Left ventricle myocardium inferior (tissue), 1 donor: Measurements from ENCODE around the gene NFATC4. TPM values are rescaled to one million over a fixed set of nuclear protein-coding genes. Genes with fewer than 3 reads are reported as not detected.

Experiments
- DNase-seq: peaks from one replicate; pipeline ENCODE4 v3.0.0-alpha.2; 2020
- H3K27ac ChIP-seq: fragments of 200-600 bp; replicated peaks from 2 replicates; pipeline ENCODE4 v1.8.0; 2021
- H3K27me3 ChIP-seq: fragments of 200-600 bp; 2 replicates; pipeline ENCODE4 v1.8.0; 2021; ENCODE audit warnings: low read depth
- H3K36me3 ChIP-seq: fragments of 200-600 bp; 2 replicates; pipeline ENCODE4 v1.8.0; 2021
- H3K4me1 ChIP-seq: fragments of 200-600 bp; 2 replicates; pipeline ENCODE4 v1.8.0; 2021
- H3K4me3 ChIP-seq: fragments of 200-600 bp; 2 replicates; pipeline ENCODE4 v1.8.0; 2021; ENCODE audit warnings: mild to moderate bottlenecking, moderate library complexity
- H3K9me3 ChIP-seq: fragments of 200-600 bp; replicated peaks from 2 replicates; pipeline ENCODE4 v1.8.0; 2021
- CTCF ChIP-seq: fragments of 200-600 bp; IDR thresholded peaks from 2 replicates; pipeline ENCODE4 v1.8.0; 2021; ENCODE audit warnings: antibody characterized with exemption, mild to moderate bottlenecking, borderline replicate concordance
- intact Hi-C: fragments of 100-400 bp; cut with micrococcal nuclease; formaldehyde crosslinking; loops from one replicate; pipeline ENCODE4 v1.11.0; 2022
- total RNA-seq: library from RNA; stranded (reverse); fragmentation: NEBNext Ultra II Directional; extraction: Animal tissue kit (Norgen Biotek cat#: 25700); gene quantifications from one replicate; pipeline ENCODE4 v1.2.1, GENCODE V29; 2021
- donor health status: DM: no; HTN: yes; CAD: no; lungs with severe emphysema.

NFATC4 gene
- total RNA-seq, 1 donor from 2014 or later, result 20.6 TPM

- peaks cover 16% of the 10 kb centered on the region for H3K36me3 ChIP-seq
- intact Hi-C loops, result loop anchor here (5.0 kb wide), 1 partner anchor 108 kb away; no protein-coding TSS in a partner anchor
- H3K4me1 ChIP-seq, result peaks cover 27% of the 10 kb centered on the region
- H3K4me3 ChIP-seq, result no peak overlapping the region
- no peak for DNase-seq
- TF ChIP-seq CTCF, result no peak
- peaks cover 24% of the 10 kb centered on the region for H3K27me3 ChIP-seq
- no peaks in the 10 kb centered on the region for H3K9me3 ChIP-seq
- H3K27ac ChIP-seq, result no peak overlapping the region
These were observed 38.2 kb upstream of the NFATC4 start for GRCh38 chr14:24329736-24330135.

- Histone ChIP-seq H3K4me3 (no peak overlapping the region), H3K4me1 (peaks cover 40% of the 10 kb centered on the region), H3K9me3 (no peaks in the 10 kb centered on the region), H3K27ac (no peak overlapping the region), H3K36me3 (peaks cover 6% of the 10 kb centered on the region), H3K27me3 (peaks cover 38% of the 10 kb centered on the region)
- no peak for TF ChIP-seq CTCF
- intact Hi-C loops, result loop anchor here (5.0 kb wide), 1 partner anchor 106 kb away; no protein-coding TSS in a partner anchor
- DNase-seq, result no peak
These were observed 36.9 kb upstream of the NFATC4 start for GRCh38 chr14:24330973-24331674.

GRCh38 chr14:24331731-24332267 is 36.2 kb upstream of the NFATC4 start:
- Histone ChIP-seq H3K4me3 (peak overlapping the region; percentile 78), H3K4me1 (peaks cover 40% of the 10 kb centered on the region), H3K36me3 (peaks cover 5% of the 10 kb centered on the region), H3K9me3 (no peaks in the 10 kb centered on the region), H3K27me3 (peaks cover 45% of the 10 kb centered on the region), H3K27ac (peak overlapping the region; percentile 95)
- intact Hi-C loops, result loop anchor here (5.0 kb wide), 1 partner anchor 106 kb away; no protein-coding TSS in a partner anchor
- TF ChIP-seq CTCF, result no peak
- DNase-seq, result no peak

GRCh38 chr14:24332268-24332993 is 35.6 kb upstream of the NFATC4 start:
- H3K27me3 ChIP-seq, result peaks cover 49% of the 10 kb centered on the region
- peaks cover 40% of the 10 kb centered on the region for H3K4me1 ChIP-seq
- DNase-seq, result peak; percentile 52
- peak overlapping the region; percentile 78 for H3K4me3 ChIP-seq
- H3K27ac ChIP-seq, result peak overlapping the region; percentile 95
- H3K36me3 ChIP-seq, result peaks cover 5% of the 10 kb centered on the region
- intact Hi-C loops, result loop anchor here (5.0 kb wide), 1 partner anchor 105 kb away; no protein-coding TSS in a partner anchor
- peak; percentile 77 for TF ChIP-seq CTCF
- no peaks in the 10 kb centered on the region for H3K9me3 ChIP-seq

GRCh38 chr14:24334431-24335291 is 33.3 kb upstream of the NFATC4 start, which contains the start of gene ADCY4:
Gene ADCY4 (minus strand): TSS chr14:24335071. CDS start chr14:24334652, 419 bp downstream.
- H3K9me3 ChIP-seq, result no peaks in the 10 kb centered on the region
- peaks cover 72% of the 10 kb centered on the region for H3K27me3 ChIP-seq
- intact Hi-C loops, result loop anchor here (5.0 kb wide), 1 partner anchor 103 kb away; no protein-coding TSS in a partner anchor
- H3K4me3 ChIP-seq, result peak within 1 kb of the TSS; percentile 78
- H3K36me3 ChIP-seq, result peaks cover 5% of the 10 kb centered on the region
- TF ChIP-seq CTCF, result no peak
- H3K4me1 ChIP-seq, result peaks cover 59% of the 10 kb centered on the region
- peak; percentile 68 for DNase-seq
- H3K27ac ChIP-seq, result peak within 1 kb of the TSS; percentile 95
